Left lobe of liver (tissue), 2 donors: ENCODE data around the gene TRRAP. TPM values are rescaled to one million over a fixed set of nuclear protein-coding genes. Genes with fewer than 3 reads are reported as not detected.

ENCODE experiments used
- ATAC-seq: fragments of 200-7000 bp; cut with Tn5 transposase; one replicate; pipeline ENCODE4 v1.9.1; 2020; ENCODE audit warnings: mild to moderate bottlenecking, moderate library complexity
- DNase-seq: peaks from one replicate; pipeline ENCODE4 v3.0.0-alpha.2; 2020; ENCODE audit warnings: low spot score
- total RNA-seq: library from RNA; stranded (reverse); gene quantifications from one replicate; pipeline ENCODE4 v1.2.1, GENCODE V29; 2021
- donor health status: DM: no; HTN: no; CAD: no; lungs with moderate emphysema.
- donor health status: DM: no; HTN: yes; CAD: no.

The TRRAP gene
- total RNA-seq, 1 donor from 2014 or later = 15.8 TPM

GRCh38 chr7:98935811-98936210, 57.5 kb downstream of the TRRAP start:
- ATAC-seq (no peak), DNase-seq (no peak)

GRCh38 chr7:98943336-98943735, 65.0 kb downstream of the TRRAP start:
- ATAC-seq = no peak
- DNase-seq = no peak

- ATAC-seq = no peak
- DNase-seq = peak; percentile 19
Observed at GRCh38 chr7:98944386-98944785, 66.1 kb downstream of the TRRAP start.

- ATAC-seq (no peak), DNase-seq (peak; percentile 4)
Observed at GRCh38 chr7:98945852-98946251, 67.5 kb downstream of the TRRAP start.

- ATAC-seq = no peak
- DNase-seq = peak; percentile 23
Observed at GRCh38 chr7:98946389-98946788, 68.1 kb downstream of the TRRAP start.

- DNase-seq (no peak), ATAC-seq (no peak)
Observed at GRCh38 chr7:98949336-98950044, 71.2 kb downstream of the TRRAP start.

- DNase-seq (no peak), ATAC-seq (no peak)
Observed at GRCh38 chr7:98955992-98956391, 77.7 kb downstream of the TRRAP start.

GRCh38 chr7:98956469-98956868, 78.1 kb downstream of the TRRAP start:
- no peak for DNase-seq
- ATAC-seq = no peak

- ATAC-seq (peak; percentile 22), DNase-seq (no peak)
Observed at GRCh38 chr7:98956937-98957336, 78.6 kb downstream of the TRRAP start.

- DNase-seq = no peak
Observed at GRCh38 chr7:98957766-98958165, 79.4 kb downstream of the TRRAP start.

GRCh38 chr7:98958968-98959367, 80.6 kb downstream of the TRRAP start:
- ATAC-seq (no peak), DNase-seq (no peak)

More at GRCh38 chr7:98957766-98958165, 79.4 kb downstream of the TRRAP start:
- no peak for ATAC-seq

GRCh38 chr7:98963305-98963704, 85.0 kb downstream of the TRRAP start:
- DNase-seq = no peak
- ATAC-seq = no peak

- no peak for DNase-seq
Observed at GRCh38 chr7:98964596-98964995, 86.3 kb downstream of the TRRAP start.

GRCh38 chr7:98968621-98969020, 90.3 kb downstream of the TRRAP start:
- ATAC-seq (peak; percentile 87), DNase-seq (peak; percentile 86)

More at GRCh38 chr7:98964596-98964995, 86.3 kb downstream of the TRRAP start:
- no peak for ATAC-seq

- ATAC-seq (no peak), DNase-seq (no peak)
Observed at GRCh38 chr7:98969386-98969785, 91.1 kb downstream of the TRRAP start.

GRCh38 chr7:98970016-98970615, 91.8 kb downstream of the TRRAP start:
- DNase-seq (no peak), ATAC-seq (no peak)

- ATAC-seq (no peak), DNase-seq (no peak)
Observed at GRCh38 chr7:98970805-98971204, 92.5 kb downstream of the TRRAP start.

GRCh38 chr7:98974205-98974604, 95.9 kb downstream of the TRRAP start:
- no peak for ATAC-seq
- no peak for DNase-seq

GRCh38 chr7:98974906-98975816, 96.8 kb downstream of the TRRAP start:
- DNase-seq = peak; percentile 68
- ATAC-seq = peak; percentile 86

GRCh38 chr7:98976396-98977185, 98.3 kb downstream of the TRRAP start:
- DNase-seq (peak; percentile 24), ATAC-seq (no peak)

- peak; percentile 41 for DNase-seq
- no peak for ATAC-seq
Observed at GRCh38 chr7:98978672-98979071, 100.3 kb downstream of the TRRAP start.
